Stromal cell of bone marrow (primary cell): Measurements from ENCODE around the gene UST.
"Not testable (repeated sequence)": the region's sequence is repeated elsewhere in the genome, so short reads cannot be mapped to it uniquely, and the experiment has no call there.

Source experiments
- DNase-seq: peaks from one replicate; pipeline ENCODE4 v3.0.0-alpha.2; 2012; ENCODE audit warnings: low read depth

Gene UST

DNA sequence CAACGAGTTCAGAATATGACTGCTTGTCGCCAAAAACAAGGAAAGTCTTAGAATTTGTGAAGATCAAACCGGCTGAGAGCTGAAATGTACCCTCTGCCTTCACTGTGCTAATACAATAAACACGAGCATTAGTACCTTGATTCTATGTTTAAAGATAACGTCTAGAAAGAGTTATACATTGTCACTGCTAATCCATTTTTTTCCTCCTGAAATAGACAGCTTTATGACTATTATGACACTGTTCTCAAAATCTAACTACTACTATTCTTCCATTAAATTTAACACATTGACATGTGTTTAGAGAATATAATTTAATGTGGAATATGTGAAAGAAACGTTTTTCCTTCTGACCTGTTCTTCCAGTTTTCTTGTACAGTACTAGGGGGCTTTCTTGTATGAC lies 204.8 kb downstream of the UST start:
- DNase-seq = no peak

DNA sequence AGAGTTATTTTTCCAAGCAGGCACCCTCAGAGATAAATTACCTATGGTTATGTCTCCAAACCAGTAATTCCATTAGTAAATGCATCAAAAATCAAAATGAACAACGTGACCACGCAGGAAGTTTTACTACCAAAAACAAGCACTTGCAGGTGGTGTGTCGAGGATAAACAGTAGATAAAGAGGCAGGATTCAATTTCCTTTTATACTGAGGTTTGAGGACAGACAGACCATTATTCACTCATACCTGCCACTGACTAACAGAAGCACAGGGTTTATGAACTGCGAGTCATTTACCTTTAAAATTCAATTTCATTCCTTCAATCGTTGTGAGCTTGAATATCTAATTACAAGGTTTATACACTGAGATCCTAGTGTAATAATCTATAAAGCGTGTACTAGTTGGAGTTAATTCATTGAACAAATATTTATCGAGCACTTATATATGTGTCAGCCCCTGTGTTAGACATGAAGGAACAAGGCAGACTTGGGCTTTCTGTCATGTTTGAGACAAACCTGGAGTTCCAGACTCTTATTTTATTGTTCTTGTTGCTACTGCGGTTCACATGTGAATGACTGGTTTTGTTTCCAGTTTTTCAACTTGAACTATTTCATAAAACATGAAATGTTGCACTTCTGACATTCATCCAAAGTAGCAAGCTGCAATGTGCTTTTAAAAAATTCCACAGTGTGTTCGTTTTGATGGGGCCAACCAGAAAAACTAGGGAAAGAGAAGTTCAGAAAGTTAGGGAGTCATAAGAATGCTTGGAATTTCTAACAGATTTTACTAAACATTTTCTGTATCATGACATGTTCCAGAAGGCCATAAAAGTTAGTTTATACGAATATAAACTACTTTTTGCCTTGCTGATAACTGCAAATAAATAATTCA lies 205.6 kb downstream of the UST start:
- peak; percentile 36 for DNase-seq

DNA sequence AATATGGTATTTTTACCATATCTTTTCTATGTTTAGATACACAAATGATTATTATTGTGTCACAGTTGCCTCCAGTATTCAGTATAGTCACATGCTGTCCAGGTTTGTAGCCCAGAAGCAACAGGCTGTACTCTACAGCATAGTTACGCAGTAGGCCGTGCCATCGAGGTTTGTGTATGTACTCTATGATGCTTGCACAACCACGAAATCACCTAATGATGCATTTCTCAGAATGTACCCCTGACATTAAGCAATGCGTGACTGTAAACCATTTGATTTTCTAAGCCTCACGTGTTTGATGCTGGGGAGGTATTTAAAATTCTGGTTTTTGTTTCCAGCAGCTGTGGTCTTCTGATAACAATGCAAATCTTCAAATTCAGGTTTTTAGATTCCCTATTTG lies 207.6 kb downstream of the UST start:
- DNase-seq = no peak

DNA sequence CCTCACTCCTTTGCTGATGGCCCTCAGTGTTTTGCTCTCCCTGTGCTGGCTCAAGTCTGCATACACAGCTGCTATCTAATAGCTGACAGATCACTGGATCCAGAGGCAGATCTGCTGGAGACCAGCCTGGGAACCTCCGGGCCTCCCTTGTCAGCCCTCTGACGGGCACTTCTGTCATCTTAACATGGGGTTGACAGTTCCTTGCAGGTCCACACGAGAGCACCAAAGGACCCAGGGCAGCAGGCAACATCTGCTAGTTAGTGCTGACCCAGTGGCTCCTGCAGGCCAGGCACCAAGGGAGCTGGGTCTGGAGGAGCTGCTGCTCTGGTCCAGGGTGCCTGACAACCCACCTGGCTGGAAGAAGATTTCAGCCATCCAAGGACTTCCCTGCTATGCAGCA lies 208.1 kb downstream of the UST start:
- no peak for DNase-seq

DNA sequence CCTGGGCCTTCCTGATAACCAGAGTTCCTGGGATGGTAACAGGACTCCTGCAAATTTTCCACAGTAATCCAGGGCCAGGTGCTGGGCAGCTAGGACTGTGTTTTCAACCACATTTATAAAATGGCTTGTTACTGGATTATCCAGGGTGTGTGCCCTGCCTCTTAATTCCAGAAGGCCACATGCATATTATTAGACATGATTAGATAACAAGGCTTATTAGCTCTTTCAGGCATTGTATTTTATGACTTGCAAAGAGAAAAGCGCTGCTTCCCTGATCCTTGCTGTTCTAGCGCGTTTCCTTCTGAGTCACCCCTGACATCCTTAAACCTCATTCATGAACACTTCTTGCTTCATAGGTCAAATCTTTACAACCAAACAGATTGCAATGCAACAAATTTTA lies 208.6 kb downstream of the UST start:
- no peak for DNase-seq

DNA sequence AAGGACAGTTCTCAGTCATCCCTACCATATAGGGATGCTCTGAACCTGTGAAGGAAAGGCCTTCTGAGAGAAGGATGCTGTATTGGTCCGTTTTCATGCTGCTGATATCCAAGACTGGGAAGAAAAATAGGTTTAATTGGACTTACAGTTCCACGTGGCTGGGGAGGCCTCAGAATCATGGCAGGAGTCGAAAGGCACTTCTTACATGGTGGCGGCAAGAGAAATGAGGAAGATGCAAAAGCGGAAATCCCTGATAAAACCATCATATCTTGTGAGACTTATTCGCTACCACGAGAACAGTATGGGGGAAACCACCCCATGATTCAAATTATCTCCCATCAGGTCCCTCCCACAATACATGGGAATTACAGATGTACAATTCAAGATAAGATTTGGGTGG lies 209.3 kb downstream of the UST start:
- DNase-seq = not testable (repeated sequence)

DNA sequence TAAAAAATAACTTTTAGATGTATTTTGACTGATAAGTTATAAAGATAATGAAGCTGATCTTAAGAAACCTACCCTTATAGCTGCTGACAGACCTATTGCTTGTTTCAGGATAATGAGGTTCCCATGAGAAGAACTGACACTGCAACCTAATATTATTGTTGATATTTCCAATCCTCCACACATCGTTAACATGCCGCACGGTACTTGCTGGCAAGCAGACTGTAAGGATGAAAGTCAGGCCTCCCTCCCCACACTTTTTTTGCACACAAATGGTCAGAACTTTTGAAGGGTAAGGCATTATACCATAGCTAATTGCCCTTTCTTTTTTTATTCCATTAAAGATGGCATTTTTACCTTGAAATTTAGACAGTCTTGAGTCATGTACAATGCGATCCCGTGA lies 210.9 kb downstream of the UST start:
- no peak for DNase-seq

DNA sequence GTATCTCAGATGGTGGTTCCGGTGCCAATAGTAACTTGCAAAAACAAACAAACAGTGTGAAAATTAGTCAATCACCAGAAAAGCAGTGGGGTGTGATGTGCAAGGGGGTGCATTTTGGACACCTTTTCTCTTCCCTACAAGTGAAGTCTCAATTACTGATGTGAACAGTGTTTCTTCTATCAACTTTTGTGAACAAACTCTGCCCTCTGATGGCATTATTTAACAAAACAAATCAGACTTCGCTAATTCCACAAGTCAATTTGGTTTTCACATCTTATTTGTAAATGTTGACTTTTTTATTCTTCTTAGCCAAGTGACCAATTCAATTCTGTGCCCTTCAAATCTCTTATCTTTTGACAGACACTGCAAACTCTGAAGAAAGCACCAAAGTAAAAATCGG lies 212.2 kb downstream of the UST start:
- no peak for DNase-seq

DNA sequence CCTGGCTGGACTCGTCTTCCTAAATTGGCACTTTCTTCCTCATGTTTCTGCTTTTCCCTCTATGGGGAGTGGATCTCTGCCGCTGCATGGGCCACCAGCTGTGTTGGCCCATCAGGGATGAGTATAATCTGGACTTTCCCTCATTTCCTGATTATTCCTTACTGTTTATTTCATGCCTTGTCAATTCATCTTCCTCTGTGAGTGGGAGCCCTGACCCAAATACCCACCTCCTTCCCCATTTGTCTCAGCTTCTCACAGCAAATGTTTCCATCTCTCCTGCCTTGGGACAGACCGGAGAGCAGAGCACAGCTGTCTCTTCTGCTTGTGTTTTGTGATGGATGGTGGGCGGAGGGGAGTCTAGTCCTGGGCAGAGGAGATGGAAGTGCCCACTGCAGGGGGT lies 212.7 kb downstream of the UST start:
- DNase-seq = no peak

DNA sequence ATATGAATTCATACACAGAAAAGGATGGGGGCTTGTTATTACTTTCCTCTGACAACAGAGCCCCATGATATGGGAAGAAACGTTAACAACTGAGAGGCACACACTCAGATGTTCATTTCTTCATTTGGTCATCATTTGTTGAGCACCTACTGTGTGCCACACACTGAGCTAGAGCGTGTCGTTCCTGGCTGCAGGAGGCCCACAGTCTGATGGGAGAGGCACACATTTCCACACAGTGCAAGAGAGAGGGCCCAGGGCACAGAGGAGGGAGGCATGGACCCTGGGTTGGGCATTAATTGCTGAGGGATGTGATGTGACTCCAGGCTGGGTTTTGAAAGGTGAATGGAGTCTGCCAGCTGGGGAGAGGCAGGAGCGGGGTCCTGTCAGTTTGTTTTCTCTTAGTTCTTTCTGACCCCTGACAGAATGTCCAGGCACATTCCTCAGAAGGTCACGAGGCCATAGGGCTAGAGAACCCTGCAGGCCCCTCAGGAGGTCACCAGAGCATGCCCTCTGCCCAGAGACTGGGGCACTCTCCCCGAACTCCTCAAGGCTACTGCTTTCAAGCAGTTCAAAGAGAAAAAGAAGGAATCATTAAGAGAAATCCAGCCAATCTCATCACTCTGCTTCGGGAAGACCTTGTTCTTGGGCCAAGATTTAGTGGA lies 216.2 kb downstream of the UST start:
- no peak for DNase-seq

DNA sequence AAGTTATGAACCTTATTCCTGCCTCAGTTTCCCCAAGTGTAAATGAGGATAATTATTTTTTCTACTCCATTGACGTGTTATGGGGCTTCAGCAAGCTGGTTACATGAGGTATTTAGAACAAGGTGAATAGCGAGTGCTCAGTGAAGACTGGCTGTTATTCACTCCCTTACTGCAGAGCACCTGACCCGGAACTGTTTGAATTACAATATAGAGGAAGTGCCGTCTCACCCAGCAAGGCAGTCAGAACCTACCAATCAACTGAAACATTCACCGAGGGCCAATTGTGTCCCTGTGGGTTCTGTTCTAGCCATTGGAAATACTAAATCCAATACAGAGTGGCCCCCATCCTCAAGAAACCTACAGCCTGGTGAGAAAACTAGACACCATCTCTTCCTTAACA lies 216.9 kb downstream of the UST start:
- no peak for DNase-seq

DNA sequence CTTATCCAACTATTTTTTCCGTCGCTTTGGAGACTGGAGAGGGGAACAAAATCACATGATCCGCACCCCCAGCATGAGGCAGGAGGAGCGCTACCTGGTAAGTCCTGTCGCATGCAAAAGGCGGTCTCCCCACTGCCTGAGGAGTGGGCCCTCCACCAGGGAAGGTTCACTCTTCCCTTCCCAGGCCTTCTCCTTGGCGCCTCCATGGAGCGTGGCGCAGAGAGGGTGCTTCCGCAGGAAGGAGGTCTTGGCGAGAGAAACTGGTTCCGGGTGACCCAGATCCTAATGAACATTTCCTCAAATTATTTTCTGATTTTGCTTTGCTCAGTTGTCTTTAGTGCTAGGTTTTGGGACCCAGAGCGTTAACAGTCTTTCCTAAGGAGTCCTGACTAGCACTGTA lies 217.6 kb downstream of the UST start:
- no peak for DNase-seq

DNA sequence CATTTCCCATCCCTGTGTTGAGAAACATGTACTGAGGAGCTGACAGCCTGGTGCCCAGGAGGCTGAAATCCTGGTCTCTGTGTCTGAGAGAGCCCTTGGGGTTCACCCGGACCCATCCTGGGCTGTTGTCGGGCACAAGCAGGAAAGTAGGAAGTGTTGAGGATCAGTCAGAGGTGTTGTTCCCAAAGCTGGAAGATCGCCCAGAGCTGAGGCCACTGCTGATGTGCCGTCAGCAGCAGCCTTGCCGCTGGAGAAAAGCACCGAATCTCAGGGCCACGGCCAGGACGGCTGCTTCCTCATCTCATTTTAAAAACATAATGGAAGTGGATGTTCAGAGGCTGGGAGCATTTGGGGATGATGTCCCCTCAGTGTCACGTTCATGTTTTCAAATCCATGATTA lies 218.5 kb downstream of the UST start:
- DNase-seq = no peak

DNA sequence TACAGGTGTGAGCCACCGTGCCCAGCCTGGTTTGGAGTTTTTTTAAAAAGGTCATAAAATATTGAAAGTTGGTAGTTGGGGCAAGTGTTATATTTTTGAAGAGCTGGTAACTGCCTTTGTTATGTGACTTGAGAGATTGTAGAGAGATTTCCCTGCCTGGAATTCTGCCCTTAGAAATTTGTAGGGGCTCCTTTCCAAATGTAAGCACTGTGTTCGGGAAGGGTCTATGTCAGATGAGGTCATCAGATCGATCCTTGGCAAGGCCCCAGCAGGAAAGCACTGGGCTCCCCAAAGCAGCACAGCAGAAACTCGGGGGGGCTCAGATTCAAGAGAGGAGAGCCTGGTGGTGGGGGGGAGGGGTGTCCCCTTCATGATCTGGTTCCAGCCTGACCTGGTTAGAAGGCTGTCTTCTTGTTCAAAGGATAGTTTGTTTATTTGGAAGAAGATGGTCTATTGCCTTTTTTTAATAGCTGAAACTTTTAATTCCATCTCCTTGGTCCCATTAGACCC lies 220.2 kb downstream of the UST start:
- no peak for DNase-seq

DNA sequence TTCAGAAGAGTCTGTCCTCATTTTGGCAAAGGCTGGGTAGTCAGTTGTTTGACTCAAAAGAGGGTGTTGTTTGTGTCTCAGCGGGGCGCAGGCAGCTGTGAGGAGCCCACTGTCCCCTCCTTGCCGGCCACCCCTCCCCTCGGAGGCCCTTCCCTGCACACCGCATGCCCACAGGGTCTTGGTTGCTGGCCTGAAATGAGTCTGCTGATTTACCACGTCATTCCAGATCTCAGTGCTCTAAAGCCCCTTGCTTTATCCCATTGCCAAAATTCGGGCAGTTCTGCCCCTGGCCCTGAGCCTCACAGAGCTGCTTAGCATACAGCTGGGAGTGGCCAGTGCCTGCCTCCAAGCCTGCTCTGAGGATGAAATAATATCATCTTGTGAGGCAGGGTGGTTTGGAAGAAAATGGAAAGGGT lies 220.7 kb downstream of the UST start:
- no peak for DNase-seq

DNA sequence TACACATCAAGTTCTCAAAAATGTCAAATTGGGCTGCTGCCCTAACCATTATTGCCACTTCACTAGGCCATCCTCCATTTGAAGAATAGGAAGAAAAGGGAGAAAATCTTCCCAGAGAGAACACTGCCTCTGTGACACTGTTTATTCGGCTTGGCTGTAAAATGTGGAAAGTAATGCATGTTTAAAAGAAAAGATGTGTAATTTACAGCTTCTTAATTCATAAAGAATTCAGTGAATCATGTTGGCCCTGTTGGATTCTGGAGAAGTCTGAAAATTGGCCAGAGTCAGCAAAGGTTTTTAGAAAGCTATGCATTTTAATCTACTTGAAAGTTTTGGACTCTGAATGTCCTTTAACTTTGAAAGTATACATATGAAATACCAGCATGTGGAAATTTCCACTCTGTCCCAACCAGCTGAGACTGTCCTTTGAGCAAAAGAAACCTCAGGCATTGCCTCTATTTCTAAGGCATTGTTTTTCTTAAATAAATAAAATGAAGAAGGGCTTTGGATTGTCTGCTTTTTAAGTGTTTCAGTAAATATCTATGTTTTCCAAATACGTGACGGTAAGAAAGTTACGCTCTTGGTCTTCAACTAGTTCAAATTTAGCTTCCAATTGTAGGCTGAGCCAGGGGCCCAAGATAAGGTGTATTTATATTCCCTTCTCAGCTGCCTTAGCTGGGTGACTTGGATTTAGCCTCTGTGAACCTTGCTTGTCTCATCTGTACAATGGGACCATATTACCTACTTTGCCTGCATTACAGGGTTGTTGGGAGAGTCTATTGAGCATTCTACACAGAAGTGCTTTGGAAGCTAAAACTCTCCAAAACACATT lies 222.2 kb downstream of the UST start:
- DNase-seq = peak; percentile 35

DNA sequence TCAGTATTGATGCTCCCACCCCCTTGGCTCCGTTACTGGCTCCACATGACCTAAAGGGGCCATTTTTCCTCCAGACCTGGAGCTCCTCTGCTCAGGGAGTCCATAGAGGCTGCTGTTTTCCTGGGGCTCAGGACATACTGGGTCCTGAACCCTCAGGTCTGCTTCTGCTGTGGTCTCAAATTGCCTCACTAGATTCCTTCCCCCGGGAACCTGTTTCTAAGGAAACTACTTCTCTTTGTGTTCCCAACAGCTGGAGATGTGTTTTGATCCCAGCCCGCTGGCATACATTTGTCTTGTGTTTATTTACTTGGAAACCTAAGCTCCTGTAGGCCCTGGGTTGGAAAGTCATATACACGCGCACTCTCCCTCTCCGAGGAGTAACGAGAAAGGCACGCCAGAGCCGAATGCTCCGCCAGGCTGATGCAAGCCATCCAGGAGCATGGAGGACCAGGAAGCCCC lies 222.8 kb downstream of the UST start:
- DNase-seq = peak; percentile 72

DNA sequence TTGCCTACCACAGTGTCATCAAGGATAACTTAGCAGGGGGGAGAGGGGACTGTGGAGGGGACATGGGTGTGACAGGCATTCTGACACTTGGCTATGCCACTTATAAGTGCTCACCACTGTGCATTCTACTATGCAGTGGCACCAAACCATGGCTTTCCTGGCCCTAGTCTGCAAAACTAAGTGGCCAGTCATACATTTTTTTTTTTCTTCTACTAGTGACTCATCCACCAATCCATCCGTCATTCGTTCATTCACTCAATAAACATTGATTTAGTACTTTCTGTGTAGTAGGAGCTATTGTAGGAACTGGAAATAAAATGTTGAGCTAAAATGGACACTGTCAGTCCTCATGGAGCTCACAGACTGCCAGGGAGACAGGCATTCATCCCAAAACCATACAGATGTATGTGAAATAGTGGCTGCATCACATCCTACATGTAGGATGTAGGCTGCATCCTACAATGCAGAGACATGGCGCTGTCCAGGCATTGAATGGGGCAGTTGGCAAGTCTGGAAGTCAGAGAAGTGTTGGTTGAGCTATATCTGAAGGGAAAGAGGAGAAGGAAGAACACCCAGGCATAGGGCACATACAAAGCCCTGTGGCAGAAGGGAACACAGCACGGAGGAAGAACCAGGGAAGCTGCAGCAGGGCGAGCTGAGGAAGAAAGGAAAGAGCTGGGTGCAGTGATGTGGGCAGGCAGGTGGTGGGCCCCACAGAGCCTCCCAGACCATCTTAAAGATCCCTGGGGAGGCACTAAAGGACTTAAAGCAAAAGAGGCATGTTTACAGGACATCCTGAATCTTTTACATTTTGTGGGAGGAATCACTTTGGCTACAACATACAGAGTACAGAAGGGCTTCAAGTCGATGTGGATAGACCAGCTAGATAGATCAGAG lies 224.4 kb downstream of the UST start:
- DNase-seq = peak; percentile 40

DNA sequence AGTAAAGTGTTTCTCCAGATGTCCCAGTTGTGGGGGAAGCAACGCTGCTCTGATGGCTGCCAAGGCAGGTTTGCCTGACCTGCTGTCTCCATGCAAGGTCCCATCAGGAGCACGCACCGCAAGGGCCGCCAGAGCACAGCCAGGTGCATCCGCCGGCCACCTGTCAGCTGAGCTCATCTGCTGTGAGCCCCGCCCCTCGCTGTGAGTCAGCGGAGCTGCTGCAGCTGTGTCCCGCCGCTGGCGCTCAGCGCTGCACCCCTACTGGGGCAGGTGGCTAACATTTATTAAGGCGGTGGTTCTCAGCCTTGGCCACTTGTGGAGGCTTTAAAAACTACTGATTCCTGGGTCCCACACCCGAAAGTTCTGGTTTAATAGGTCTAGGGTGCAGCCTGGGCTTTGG lies 225.7 kb downstream of the UST start:
- no peak for DNase-seq

DNA sequence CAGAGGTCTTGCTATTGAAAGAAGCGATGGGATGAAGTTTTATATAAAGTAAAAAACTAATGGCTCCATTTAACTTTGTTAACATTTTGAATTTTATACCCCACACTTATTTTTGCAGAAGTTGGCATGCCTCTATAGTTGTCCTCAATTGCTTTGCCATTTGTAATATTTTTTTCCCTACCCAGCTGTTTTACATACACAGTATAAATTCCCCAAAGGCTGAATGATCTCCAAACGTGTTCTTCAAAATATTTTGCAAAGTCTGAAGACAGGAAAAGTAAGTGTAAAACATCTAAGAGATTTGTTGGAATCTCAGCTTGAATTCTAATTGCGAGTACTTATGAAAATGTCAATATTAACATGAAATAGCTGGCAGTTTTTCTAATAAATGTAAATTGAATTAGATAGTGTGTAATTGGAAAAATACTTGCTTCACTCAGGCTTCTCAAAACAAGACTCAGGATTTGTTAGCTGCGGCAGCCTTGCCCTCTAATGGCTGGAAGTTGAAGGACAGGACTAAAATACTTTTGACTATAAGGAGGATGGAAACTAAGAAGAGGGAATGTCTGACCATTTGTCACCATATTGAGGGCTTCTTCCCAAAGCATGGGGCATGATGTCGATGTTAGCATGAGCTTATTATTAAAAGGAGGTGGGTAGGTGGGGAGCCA lies 226.8 kb downstream of the UST start:
- DNase-seq = no peak

DNA sequence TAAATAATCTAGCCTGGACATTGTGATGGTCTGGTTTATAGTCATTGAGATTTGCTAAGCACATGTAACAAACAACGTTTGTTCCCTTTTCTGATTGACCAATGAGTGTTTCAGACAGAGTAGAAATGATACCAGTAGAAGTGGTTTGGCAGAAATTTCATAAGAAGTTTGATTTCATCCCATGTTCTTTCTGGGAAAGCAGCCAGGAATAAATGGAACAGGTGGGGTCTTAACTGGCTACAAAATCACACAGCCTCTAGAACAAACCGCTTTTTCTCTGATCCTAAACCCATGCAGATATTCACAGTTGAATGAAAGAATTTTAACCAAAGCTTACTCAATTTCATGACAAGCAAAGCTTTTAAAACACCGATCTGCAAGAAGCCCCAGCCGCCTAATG lies 227.5 kb downstream of the UST start:
- no peak for DNase-seq
